ENCODE measurements around the gene BCR. TPM values are rescaled to one million over a fixed set of nuclear protein-coding genes. Genes with fewer than 3 reads are reported as not detected.

BCR gene
- total RNA-seq, 3 donors from 2014 or later: 43.6 to 56.0 (median 49.5) TPM

GRCh38 chr22:23289851-23290724 is 109.8 kb downstream of the BCR start:
- H3K4me1 ChIP-seq (ENCODE audit: low read depth): peaks cover 3% of the 10 kb centered on the region
- H3K9me3 ChIP-seq: no peaks in the 10 kb centered on the region
- H3K4me3 ChIP-seq: no peak overlapping the region
- intact Hi-C loops (cut with DNase I, micrococcal nuclease): no loop called here
- no peaks in the 10 kb centered on the region for H3K36me3 ChIP-seq (ENCODE audit: low read depth)
- ATAC-seq: peak; percentile 83
- TF ChIP-seq, protein P1, sequence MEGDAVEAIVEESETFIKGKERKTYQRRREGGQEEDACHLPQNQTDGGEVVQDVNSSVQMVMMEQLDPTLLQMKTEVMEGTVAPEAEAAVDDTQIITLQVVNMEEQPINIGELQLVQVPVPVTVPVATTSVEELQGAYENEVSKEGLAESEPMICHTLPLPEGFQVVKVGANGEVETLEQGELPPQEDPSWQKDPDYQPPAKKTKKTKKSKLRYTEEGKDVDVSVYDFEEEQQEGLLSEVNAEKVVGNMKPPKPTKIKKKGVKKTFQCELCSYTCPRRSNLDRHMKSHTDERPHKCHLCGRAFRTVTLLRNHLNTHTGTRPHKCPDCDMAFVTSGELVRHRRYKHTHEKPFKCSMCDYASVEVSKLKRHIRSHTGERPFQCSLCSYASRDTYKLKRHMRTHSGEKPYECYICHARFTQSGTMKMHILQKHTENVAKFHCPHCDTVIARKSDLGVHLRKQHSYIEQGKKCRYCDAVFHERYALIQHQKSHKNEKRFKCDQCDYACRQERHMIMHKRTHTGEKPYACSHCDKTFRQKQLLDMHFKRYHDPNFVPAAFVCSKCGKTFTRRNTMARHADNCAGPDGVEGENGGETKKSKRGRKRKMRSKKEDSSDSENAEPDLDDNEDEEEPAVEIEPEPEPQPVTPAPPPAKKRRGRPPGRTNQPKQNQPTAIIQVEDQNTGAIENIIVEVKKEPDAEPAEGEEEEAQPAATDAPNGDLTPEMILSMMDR (IDR thresholded peaks at IDR 0.05): peak; percentile 78
- DNase-seq: peak in 2 of 3 donors; percentile 73 to 80

GRCh38 chr22:23291806-23292452 is 111.6 kb downstream of the BCR start:
- intact Hi-C loops (cut with DNase I, micrococcal nuclease): no loop called here
- Histone ChIP-seq H3K4me3 (no peak overlapping the region), H3K4me1 (ENCODE audit: low read depth) (peaks cover 3% of the 10 kb centered on the region), H3K9me3 (no peaks in the 10 kb centered on the region), H3K36me3 (ENCODE audit: low read depth) (no peaks in the 10 kb centered on the region)
- DNase-seq (no peak), ATAC-seq (no peak)
- TF ChIP-seq, protein P1 (IDR thresholded peaks at IDR 0.05): no peak

- TF ChIP-seq, protein P1 (IDR thresholded peaks at IDR 0.05): no peak
- no peak for ATAC-seq
- intact Hi-C loops (cut with DNase I, micrococcal nuclease): no loop called here
- Histone ChIP-seq H3K4me1 (ENCODE audit: low read depth) (peaks cover 3% of the 10 kb centered on the region), H3K4me3 (no peak overlapping the region), H3K9me3 (no peaks in the 10 kb centered on the region), H3K36me3 (ENCODE audit: low read depth) (no peaks in the 10 kb centered on the region)
- DNase-seq: no peak
Observed at GRCh38 chr22:23292453-23293350, 112.4 kb downstream of the BCR start.

DNA sequence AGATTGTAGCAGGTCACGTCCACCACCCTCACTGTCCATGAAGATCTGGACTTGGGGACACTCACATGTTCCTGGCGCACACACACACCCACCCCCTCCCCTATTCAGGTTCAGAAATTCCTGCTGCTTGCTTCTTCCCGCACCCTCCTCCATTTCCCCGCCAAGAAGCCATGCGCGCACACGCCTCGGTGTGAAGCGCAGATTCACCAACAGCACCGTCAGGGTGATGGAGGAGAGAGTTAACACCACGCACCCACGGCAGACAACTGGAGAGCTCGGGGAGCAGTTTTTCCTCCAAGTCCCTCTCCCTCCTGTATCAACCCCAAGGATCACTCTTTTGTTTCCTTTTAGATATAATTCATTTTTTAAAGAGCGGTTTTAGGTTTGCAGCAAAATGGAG is 113.4 kb downstream of the BCR start:
- no peak overlapping the region for H3K4me3 ChIP-seq
- H3K9me3 ChIP-seq: no peaks in the 10 kb centered on the region
- no peak for ATAC-seq
- H3K4me1 ChIP-seq (ENCODE audit: low read depth): peaks cover 3% of the 10 kb centered on the region
- intact Hi-C loops (cut with DNase I, micrococcal nuclease): no loop called here
- H3K36me3 ChIP-seq (ENCODE audit: low read depth): no peaks in the 10 kb centered on the region
- no peak for DNase-seq
- TF ChIP-seq, protein P1 (IDR thresholded peaks at IDR 0.05): no peak

DNA sequence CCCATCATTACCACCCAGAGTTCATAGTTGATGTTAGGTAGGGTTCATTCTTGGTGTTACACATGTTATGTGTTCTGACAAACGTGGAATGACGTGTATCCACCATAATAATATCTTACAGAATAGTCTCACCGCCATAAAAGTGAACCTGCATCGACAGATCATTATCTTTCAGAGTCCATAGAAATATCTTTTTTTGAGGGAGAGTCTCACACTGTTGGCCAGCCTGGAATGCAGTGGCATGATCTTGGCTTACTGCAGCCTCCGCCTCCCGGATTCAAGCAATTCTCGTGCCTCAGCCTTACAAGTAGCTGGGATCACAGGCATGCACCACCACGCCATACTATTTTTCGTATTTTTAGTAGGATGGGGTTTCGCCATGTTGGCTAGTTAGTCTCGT is 113.9 kb downstream of the BCR start:
- no peak overlapping the region for H3K4me3 ChIP-seq
- H3K9me3 ChIP-seq: no peaks in the 10 kb centered on the region
- no peak for DNase-seq
- intact Hi-C loops (cut with DNase I, micrococcal nuclease): no loop called here
- TF ChIP-seq, protein P1 (IDR thresholded peaks at IDR 0.05): no peak
- H3K36me3 ChIP-seq (ENCODE audit: low read depth): no peaks in the 10 kb centered on the region
- peaks cover 3% of the 10 kb centered on the region for H3K4me1 ChIP-seq (ENCODE audit: low read depth)
- no peak for ATAC-seq

Measured in mucosa of descending colon (tissue), 3 donors.